Stomach smooth muscle (tissue), 2 donors: ENCODE results near the gene MYCL.
"Not testable (repeated sequence)": the region's sequence is repeated elsewhere in the genome, so short reads cannot be mapped to it uniquely, and the experiment has no call there.

Source experiments
- H3K27ac ChIP-seq: one replicate; pipeline ENCODE4 v1.7.0; 2013; ENCODE audit warnings: mild to moderate bottlenecking, low read length, inconsistent platforms
- H3K27me3 ChIP-seq, 2 donors: one replicate each; pipeline ENCODE4 v1.7.0; 2013; ENCODE audit warnings: low read length in 2 of 2; ENCODE audit not compliant: insufficient read depth in 2 of 2, control insufficient read depth in 1 of 2
- H3K36me3 ChIP-seq, 2 donors: one replicate each; pipeline ENCODE4 v1.7.0; 2013; ENCODE audit warnings: low read length in 2 of 2; ENCODE audit not compliant: control insufficient read depth in 2 of 2, insufficient read depth in 2 of 2
- H3K4me1 ChIP-seq: one replicate; pipeline ENCODE4 v1.7.0; 2013; ENCODE audit warnings: low read length; ENCODE audit not compliant: control insufficient read depth, insufficient read depth
- H3K4me3 ChIP-seq, 2 donors: one replicate each; pipeline ENCODE4 v1.7.0; 2013; ENCODE audit warnings: low read length in 2 of 2
- H3K9ac ChIP-seq, 2 donors: one replicate each; pipeline ENCODE4 v1.7.0; 2013; ENCODE audit warnings: low read length in 2 of 2, mild to moderate bottlenecking in 1 of 2
- H3K9me3 ChIP-seq, 2 donors: one replicate each; pipeline ENCODE4 v1.7.0; 2013; ENCODE audit warnings: low read length in 2 of 2; ENCODE audit not compliant: control insufficient read depth in 2 of 2
- donor health status: healthy.
- donor health status: Pancreatic carcinoma.

Gene MYCL

GRCh38 chr1:39885516-39885915 lies 16.2 kb downstream of the MYCL start:
- H3K9ac ChIP-seq = no peak overlapping the region
- no peaks in the 10 kb centered on the region for H3K9me3 ChIP-seq
- no peak overlapping the region for H3K27ac ChIP-seq
- H3K27me3 ChIP-seq = no peaks in the 10 kb centered on the region
- H3K4me3 ChIP-seq = no peak overlapping the region
- H3K4me1 ChIP-seq = peaks cover 10% of the 10 kb centered on the region
- no peaks in the 10 kb centered on the region for H3K36me3 ChIP-seq

GRCh38 chr1:39882152-39882551 lies 19.6 kb downstream of the MYCL start:
- Histone ChIP-seq H3K27ac (no peak overlapping the region), H3K36me3 (no peaks in the 10 kb centered on the region), H3K9ac (peak overlapping the region; percentile 82 to 85), H3K27me3 (no peaks in the 10 kb centered on the region), H3K4me1 (peaks cover 17% of the 10 kb centered on the region), H3K4me3 (peak overlapping the region; percentile 98 to 99), H3K9me3 (no peaks in the 10 kb centered on the region)

DNA sequence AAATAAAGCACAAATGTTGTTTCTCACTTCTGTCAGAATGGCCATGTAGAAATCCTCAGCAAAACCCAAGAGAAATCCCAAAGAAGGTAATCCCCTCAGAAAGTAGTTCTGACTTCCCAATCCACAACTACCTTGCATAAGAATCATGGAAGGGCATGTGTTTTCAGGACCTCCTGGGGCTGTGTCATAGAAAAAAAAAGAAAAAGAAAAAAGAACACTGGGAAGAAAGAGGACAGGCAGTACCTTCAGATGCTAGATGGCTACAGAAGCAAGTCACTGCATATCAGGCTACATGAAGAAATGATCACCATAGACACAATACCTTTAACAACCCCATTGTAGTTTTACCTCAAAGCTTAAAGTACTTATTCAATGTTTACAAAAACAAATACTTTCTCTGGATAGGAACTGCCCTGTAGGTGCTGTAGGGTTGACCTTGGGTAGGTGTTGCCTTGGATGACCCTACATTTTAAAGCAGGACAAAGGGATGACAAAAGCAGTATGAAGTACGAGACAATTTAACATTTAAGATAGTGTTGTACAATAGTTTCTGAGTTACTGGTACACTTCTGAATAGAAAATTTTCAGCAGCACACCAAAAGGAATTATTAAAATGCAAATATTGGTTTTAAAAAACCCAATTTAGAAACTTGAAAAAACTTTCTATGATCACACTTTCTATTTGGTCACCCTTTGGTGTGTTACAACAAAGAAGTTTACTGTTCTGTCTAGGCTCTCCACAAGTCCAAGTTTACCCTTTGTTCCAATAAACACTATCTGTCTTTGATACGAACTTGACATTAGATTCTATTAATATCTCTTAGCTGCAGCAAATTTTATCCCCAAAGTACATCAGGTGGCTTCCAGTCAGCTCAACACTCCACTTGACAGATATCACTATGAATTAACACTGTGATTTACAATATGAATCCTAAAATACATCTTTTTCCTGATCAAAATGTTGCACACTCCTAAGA lies 23.4 kb downstream of the MYCL start:
- Histone ChIP-seq H3K9me3 (no peaks in the 10 kb centered on the region), H3K9ac (no peak overlapping the region), H3K4me1 (peaks cover 17% of the 10 kb centered on the region), H3K27me3 (no peaks in the 10 kb centered on the region), H3K36me3 (no peaks in the 10 kb centered on the region), H3K27ac (no peak overlapping the region), H3K4me3 (no peak overlapping the region)

DNA sequence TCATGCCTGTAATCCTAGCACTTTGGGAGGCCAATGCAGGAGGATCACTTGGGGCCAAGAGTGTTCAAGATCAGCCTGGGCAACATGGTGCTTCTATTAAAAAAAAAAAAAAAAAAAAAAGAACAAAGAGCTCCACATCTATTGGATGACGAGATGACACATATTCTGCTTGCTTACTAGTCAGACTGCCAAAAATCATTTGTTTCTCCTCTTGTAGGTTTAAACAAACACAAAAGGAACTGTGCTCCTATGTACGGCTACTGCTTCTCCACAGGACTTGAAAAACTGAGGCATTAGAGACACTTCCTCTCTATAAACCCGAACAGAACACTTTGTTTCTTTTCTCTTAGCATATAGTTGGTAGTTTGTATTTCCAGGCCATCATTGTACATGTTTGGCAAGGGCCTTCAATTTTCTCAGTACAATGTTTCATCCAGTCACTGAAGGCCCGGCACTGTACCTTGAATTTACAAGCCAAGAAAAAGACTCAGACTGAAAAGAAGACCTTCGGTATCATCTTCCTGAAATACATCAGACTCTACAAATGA lies 24.4 kb downstream of the MYCL start:
- Histone ChIP-seq H3K4me1 (peaks cover 11% of the 10 kb centered on the region), H3K4me3 (no peak overlapping the region), H3K36me3 (no peaks in the 10 kb centered on the region), H3K27ac (no peak overlapping the region), H3K9ac (no peak overlapping the region), H3K9me3 (no peaks in the 10 kb centered on the region), H3K27me3 (no peaks in the 10 kb centered on the region)

DNA sequence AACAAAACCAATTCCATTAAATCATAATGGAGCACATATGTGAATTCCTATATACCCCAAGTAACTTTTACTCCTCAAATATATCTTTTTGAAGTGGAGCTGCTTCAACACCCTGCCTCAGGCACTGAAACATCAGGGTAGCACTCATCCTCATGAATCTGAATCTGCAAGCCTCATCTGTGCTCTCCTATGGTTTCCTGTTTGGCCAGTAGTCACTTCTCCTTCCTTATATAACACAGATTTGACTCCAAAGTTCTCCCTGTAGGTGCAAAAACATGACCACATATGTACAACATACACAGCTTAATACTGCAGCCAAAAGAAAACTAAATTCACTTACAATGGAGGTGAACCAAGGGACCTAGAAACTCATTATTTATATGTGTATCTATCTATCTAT lies 25.6 kb downstream of the MYCL start:
- H3K27me3 ChIP-seq = no peaks in the 10 kb centered on the region
- no peak overlapping the region for H3K27ac ChIP-seq
- no peak overlapping the region for H3K4me3 ChIP-seq
- H3K9me3 ChIP-seq = no peaks in the 10 kb centered on the region
- peaks cover 8% of the 10 kb centered on the region for H3K4me1 ChIP-seq
- no peaks in the 10 kb centered on the region for H3K36me3 ChIP-seq
- H3K9ac ChIP-seq = no peak overlapping the region

DNA sequence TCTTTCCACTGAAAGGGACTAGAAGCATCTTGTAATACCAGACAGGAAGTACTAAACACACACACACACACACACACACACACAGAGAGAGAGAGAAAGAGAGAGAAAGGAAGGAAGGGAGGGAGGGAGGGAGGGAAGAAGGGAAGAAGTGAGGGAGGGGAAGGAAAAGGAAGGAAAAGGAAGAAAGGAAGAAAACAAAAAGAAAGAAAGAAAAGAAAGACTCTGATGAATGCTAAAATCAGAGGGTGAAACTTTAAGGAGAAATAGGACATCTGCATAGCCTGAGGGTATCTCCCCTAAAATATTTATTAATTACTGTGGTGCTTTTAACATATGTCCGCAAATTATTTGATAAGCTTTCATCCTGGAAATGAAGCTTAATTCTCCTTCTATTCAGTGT lies 29.0 kb downstream of the MYCL start:
- Histone ChIP-seq H3K9me3 (no peaks in the 10 kb centered on the region), H3K4me1 (peaks cover 5% of the 10 kb centered on the region), H3K9ac (no peak overlapping the region), H3K27ac (no peak overlapping the region), H3K4me3 (no peak overlapping the region), H3K27me3 (no peaks in the 10 kb centered on the region), H3K36me3 (no peaks in the 10 kb centered on the region)

GRCh38 chr1:39871796-39872195 lies 29.9 kb downstream of the MYCL start:
- Histone ChIP-seq H3K4me3 (no peak overlapping the region), H3K27ac (no peak overlapping the region), H3K9ac (no peak overlapping the region)

GRCh38 chr1:39871043-39871442 lies 30.7 kb downstream of the MYCL start:
- not testable (repeated sequence) for H3K9ac ChIP-seq, H3K36me3 ChIP-seq, H3K4me1 ChIP-seq, H3K9me3 ChIP-seq, H3K4me3 ChIP-seq, H3K27me3 ChIP-seq, H3K27ac ChIP-seq

More at GRCh38 chr1:39871796-39872195, 29.9 kb downstream of the MYCL start:
- Histone ChIP-seq H3K4me1 (no peaks in the 10 kb centered on the region), H3K27me3 (no peaks in the 10 kb centered on the region), H3K36me3 (no peaks in the 10 kb centered on the region), H3K9me3 (no peaks in the 10 kb centered on the region)

GRCh38 chr1:39869538-39870112 lies 32.1 kb downstream of the MYCL start:
- H3K4me3 ChIP-seq, H3K27me3 ChIP-seq, H3K27ac ChIP-seq, H3K9ac ChIP-seq, H3K9me3 ChIP-seq, H3K4me1 ChIP-seq, H3K36me3 ChIP-seq: not testable (repeated sequence)

DNA sequence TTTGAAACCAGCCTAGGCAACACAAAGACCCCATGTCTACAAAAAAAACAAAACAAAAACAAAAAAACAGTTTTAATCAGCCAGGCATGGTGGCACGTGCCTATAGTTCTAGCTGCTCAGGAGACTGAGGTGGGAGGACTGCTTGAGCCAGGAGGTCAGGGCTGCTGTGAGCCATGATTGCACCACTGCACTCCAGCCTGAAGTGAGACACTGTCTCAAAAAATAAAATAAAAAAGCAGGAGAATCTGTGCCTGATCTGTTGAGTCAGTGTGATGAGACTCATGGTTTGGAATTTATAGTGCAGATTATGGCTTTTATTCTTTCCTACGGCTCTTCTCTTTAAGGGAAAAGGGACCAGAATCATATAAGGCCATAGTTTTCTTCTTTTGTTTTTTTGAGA lies 35.0 kb downstream of the MYCL start:
- no peaks in the 10 kb centered on the region for H3K27me3 ChIP-seq
- no peaks in the 10 kb centered on the region for H3K36me3 ChIP-seq
- H3K9ac ChIP-seq = no peak overlapping the region
- no peak overlapping the region for H3K27ac ChIP-seq
- no peaks in the 10 kb centered on the region for H3K4me1 ChIP-seq
- no peak overlapping the region for H3K4me3 ChIP-seq
- H3K9me3 ChIP-seq = no peaks in the 10 kb centered on the region

DNA sequence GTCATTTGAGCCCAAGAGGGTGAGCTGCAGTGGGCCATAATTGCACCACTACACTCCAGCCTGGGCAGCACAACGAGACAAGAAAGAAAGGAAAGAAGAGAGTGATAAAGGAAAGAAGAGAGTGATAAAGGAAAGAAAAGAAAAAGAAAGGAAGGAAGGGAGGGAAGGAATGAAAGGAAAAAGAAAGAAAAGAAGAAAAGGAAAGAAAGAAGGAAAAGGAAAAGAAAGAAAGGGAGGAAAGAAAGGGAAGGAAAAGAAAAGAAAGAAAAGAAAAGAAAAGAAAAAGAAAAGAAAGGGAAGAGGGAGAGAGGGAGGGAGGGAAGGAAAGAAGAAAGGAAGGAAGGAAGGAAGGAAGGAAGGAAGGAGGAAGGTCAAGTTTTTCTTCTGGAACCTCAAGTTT lies 36.0 kb downstream of the MYCL start:
- Histone ChIP-seq H3K9ac (no peak overlapping the region), H3K27me3 (no peaks in the 10 kb centered on the region), H3K9me3 (no peaks in the 10 kb centered on the region), H3K36me3 (no peaks in the 10 kb centered on the region), H3K4me1 (no peaks in the 10 kb centered on the region), H3K27ac (no peak overlapping the region), H3K4me3 (no peak overlapping the region)
